B cell (primary cell): ENCODE measurements around the gene PLPPR3. TPM values are rescaled to one million over a fixed set of nuclear protein-coding genes. Genes with fewer than 3 reads are reported as not detected.

Experiments used
- ATAC-seq: fragments of 200-7000 bp; cut with Tn5 transposase; one replicate; pipeline ENCODE4 v1.10.0; 2021; ENCODE audit warnings: low read depth, mild to moderate bottlenecking, moderate number of reproducible peaks, moderate library complexity
- CTCF ChIA-PET: fragments of 350-600 bp; sonication (Branson Sonifier 250); formaldehyde crosslinking; loops from one replicate; lab custom pipeline; 2021; ENCODE audit warnings: antibody characterized with exemption, inconsistent platforms; lab: Charles Lee
- POLR2A ChIA-PET: fragments of 350-600 bp; sonication (Branson Sonifier 250); formaldehyde crosslinking; loops from one replicate; lab custom pipeline; 2021; ENCODE audit warnings: antibody characterized with exemption; lab: Charles Lee
- DNase-seq: peaks from one replicate; pipeline ENCODE4 v3.0.0; 2013
- H2AFZ ChIP-seq: 2 replicates; pipeline ENCODE4 v1.6.1; 2012; ENCODE audit warnings: mild to moderate bottlenecking, low read depth, low read length; ENCODE audit not compliant: insufficient read depth, poor library complexity, severe bottlenecking
- H3K27ac ChIP-seq, 2 donors: 1 replicate in 1 of 2; 2 replicates in 1 of 2; pipeline ENCODE4 v1.5.1; 2012 to 2013; ENCODE audit warnings: low read length in 2 of 2, mild to moderate bottlenecking in 2 of 2, moderate library complexity in 1 of 2
- H3K27me3 ChIP-seq, 4 experiments: fragments of 200-600 bp in 1 of 4; sonication (generic) in 1 of 4; replicated peaks in 1 of 4; 1 replicate in 2 of 4; 2 replicates in 2 of 4; pipeline versions ENCODE4 v1.6.1 to v1.7.0; 2013 to 2016; ENCODE audit warnings: low read length in 3 of 4, mild to moderate bottlenecking in 2 of 4, mixed read lengths in 1 of 4, moderate library complexity in 1 of 4; ENCODE audit not compliant: insufficient read depth in 4 of 4, control insufficient read depth in 3 of 4; ENCODE audit errors: control extremely low read depth in 1 of 4
- H3K36me3 ChIP-seq, 2 experiments: replicated peaks in 1 of 2; 1 replicate in 1 of 2; 2 replicates in 1 of 2; pipeline versions ENCODE4 v1.6.1 to v1.7.1; 2013; ENCODE audit warnings: low read length in 1 of 2; ENCODE audit not compliant: insufficient read depth in 2 of 2, control insufficient read depth in 1 of 2; ENCODE audit errors: control extremely low read depth in 1 of 2, extremely low read depth in 1 of 2
- H3K4me1 ChIP-seq, 2 donors: fragments of 200-600 bp in 1 of 2; sonication (generic) in 1 of 2; 1 replicate in 1 of 2; 2 replicates in 1 of 2; pipeline versions ENCODE4 v1.5.1 to v1.6.1; 2013 to 2017; ENCODE audit warnings: low read length in 2 of 2; ENCODE audit not compliant: control insufficient read depth in 2 of 2, insufficient read depth in 2 of 2
- H3K4me2 ChIP-seq: replicated peaks from 2 replicates; pipeline ENCODE3; 2012; ENCODE audit warnings: mild to moderate bottlenecking, low read depth, low read length; ENCODE audit not compliant: poor library complexity, severe bottlenecking
- H3K4me3 ChIP-seq, 5 experiments: fragments of 200-600 bp in 1 of 5; sonication (generic) in 1 of 5; 1 replicate in 3 of 5; 2 replicates in 2 of 5; pipeline versions ENCODE4 v1.5.1 to v1.7.0; 2011 to 2016; ENCODE audit warnings: low read length in 4 of 5, mild to moderate bottlenecking in 4 of 5, low read depth in 2 of 5, control low read depth in 1 of 5, moderate library complexity in 1 of 5; ENCODE audit not compliant: insufficient read depth in 1 of 5; ENCODE audit errors: control extremely low read depth in 1 of 5, extremely low read depth in 1 of 5
- H3K79me2 ChIP-seq: fragments of 200-600 bp; sonication (generic); one replicate; pipeline ENCODE4 v1.6.0; 2016; ENCODE audit warnings: low read length; ENCODE audit not compliant: control insufficient read depth, insufficient read depth
- H3K9ac ChIP-seq: fragments of 200-600 bp; sonication (generic); 2 replicates; pipeline ENCODE4 v1.6.1; 2017; ENCODE audit warnings: mild to moderate bottlenecking, low read length, moderate library complexity
- H3K9me3 ChIP-seq, 3 donors: one replicate each; pipeline versions ENCODE4 v1.6.1 to v1.7.1; 2013; ENCODE audit warnings: low read length in 2 of 3; ENCODE audit not compliant: control insufficient read depth in 2 of 3, insufficient read depth in 1 of 3; ENCODE audit errors: control extremely low read depth in 1 of 3
- H4K20me1 ChIP-seq: 2 replicates; pipeline ENCODE4 v1.6.0; 2012; ENCODE audit warnings: mild to moderate bottlenecking, low read length; ENCODE audit not compliant: insufficient read depth, control insufficient read depth, poor library complexity, severe bottlenecking
- H3K27ac Mint-ChIP-seq: one replicate; pipeline ENCODE4 v1.8.0; 2021; ENCODE audit warnings: mixed read lengths
- H3K27me3 Mint-ChIP-seq: one replicate; pipeline ENCODE4 v1.8.0; 2021; ENCODE audit warnings: mixed read lengths
- H3K4me1 Mint-ChIP-seq: one replicate; pipeline ENCODE4 v1.8.0; 2021; ENCODE audit warnings: mixed read lengths
- H3K4me3 Mint-ChIP-seq: one replicate; pipeline ENCODE4 v1.8.0; 2021; ENCODE audit warnings: mixed read lengths
- H3K9me3 Mint-ChIP-seq: one replicate; pipeline ENCODE4 v1.8.0; 2022; ENCODE audit warnings: mixed read lengths; ENCODE audit not compliant: insufficient read depth
- CTCF ChIP-seq: fragments of 200-600 bp; IDR thresholded peaks from one replicate; pipeline ENCODE4 v1.8.0; 2022; ENCODE audit warnings: antibody characterized with exemption, mild to moderate bottlenecking
- EZH2 ChIP-seq: IDR thresholded peaks from 2 replicates; pipeline ENCODE4 v1.6.1; 2012; ENCODE audit warnings: borderline replicate concordance, low read depth, mild to moderate bottlenecking, moderate library complexity, low read length; ENCODE audit not compliant: insufficient read depth, poor library complexity, severe bottlenecking
- WGBS: methylation state at CpG from one replicate; pipeline ENCODE4 v1.1.5; 2013; ENCODE audit warnings: missing lambda C conversion rate; ENCODE audit not compliant: insufficient coverage; 5-methylcytosine and 5-hydroxymethylcytosine counted together
- intact Hi-C: fragments of 100-400 bp; cut with micrococcal nuclease; formaldehyde crosslinking; loops from one replicate; pipeline ENCODE4 v1.10.0; 2022
- polyA plus RNA-seq: library from polyadenylated mRNA; depleted of rRNA; stranded (reverse); fragments of >200 nt; gene quantifications from 2 replicates; pipeline ENCODE4 v1.2.3, GENCODE V29; 2012
- total RNA-seq, 2 donors: library from RNA; stranded (reverse); fragments of 120-200 nt in 1 of 2; gene quantifications; 1 replicate in 1 of 2; 2 replicates in 1 of 2; pipeline versions ENCODE4 v1.2.3 to v1.2.4, GENCODE V29; 2013 to 2022

The PLPPR3 gene
- total and polyA plus RNA-seq, 2 donors (not counting 1 experiment from before 2014, with no cell fraction given) = not detected

- ATAC-seq = no peak
- no peak overlapping the region for H3K4me3 Mint-ChIP-seq
- TF ChIP-seq CTCF = no peak
- TF ChIP-seq EZH2 = no peak
- H3K27ac Mint-ChIP-seq = no peak overlapping the region
- no peak for DNase-seq
- Histone ChIP-seq H3K4me3 (no peak overlapping the region), H3K9ac (no peak overlapping the region), H3K4me1 (peaks cover 0 to 4% of the 10 kb centered on the region in 2 donors), H2AFZ (no peak overlapping the region), H4K20me1 (no peaks in the 10 kb centered on the region), H3K79me2 (no peaks in the 10 kb centered on the region), H3K27ac (no peak overlapping the region), H3K36me3 (no peaks in the 10 kb centered on the region), H3K9me3 (peaks cover 0 to 6% (median 0%) of the 10 kb centered on the region in 3 donors), H3K27me3 (peaks cover 0 to 33% (median 9%) of the 10 kb centered on the region in 4 experiments), H3K4me2 (no peak overlapping the region)
- H3K27me3 Mint-ChIP-seq = peaks cover 7% of the 10 kb centered on the region
- peaks cover 2% of the 10 kb centered on the region for H3K4me1 Mint-ChIP-seq
- 81% methylated on average over 15 of the region's 15 CpGs for WGBS
- intact Hi-C loops = no loop called here
- ChIA-PET CTCF (no interaction called here), POLR2A (no interaction called here)
- H3K9me3 Mint-ChIP-seq = no peaks in the 10 kb centered on the region
Observed at GRCh38 chr19:824885-825284, 3.1 kb upstream of the PLPPR3 start.

DNA sequence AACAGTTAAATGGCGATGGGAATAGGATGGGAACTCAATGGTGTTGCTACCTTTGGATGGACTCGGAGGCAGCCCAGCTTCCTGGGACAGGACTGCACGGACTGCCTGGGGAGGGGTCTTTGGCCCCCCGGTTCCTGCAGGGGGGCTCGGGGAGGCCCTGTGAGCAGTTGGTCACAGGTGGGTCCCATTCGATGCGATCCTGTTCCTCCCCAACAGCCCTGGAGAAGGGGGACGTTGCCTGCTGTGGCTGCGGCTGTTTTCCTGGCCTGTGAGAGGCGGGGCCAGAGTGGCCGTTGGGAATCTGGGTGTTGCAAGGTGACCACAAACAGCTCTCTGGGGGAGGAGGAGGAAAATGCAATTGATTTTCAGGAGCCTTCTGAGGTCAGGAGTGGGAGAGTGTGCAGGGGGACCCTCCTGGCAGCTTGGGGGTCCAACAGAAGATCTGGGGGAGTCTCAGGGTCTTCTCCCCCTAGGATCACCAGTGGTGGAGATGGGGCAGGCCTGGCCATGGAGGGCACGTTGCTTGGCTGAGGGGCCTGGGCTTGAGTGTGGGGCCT lies 1.9 kb upstream of the PLPPR3 start:
- no peak for ATAC-seq
- Histone ChIP-seq H3K27ac (no peak overlapping the region), H3K4me3 (no peak overlapping the region), H3K27me3 (peaks cover 0 to 33% (median 8%) of the 10 kb centered on the region in 4 experiments), H3K4me1 (peaks cover 0 to 4% of the 10 kb centered on the region in 2 donors), H2AFZ (no peak overlapping the region), H3K9me3 (peaks cover 0 to 2% (median 0%) of the 10 kb centered on the region in 3 donors), H3K79me2 (no peaks in the 10 kb centered on the region), H3K36me3 (no peaks in the 10 kb centered on the region), H3K4me2 (no peak overlapping the region), H4K20me1 (no peaks in the 10 kb centered on the region), H3K9ac (no peak overlapping the region)
- H3K27ac Mint-ChIP-seq = no peak overlapping the region
- POLR2A ChIA-PET = no interaction called here
- H3K4me1 Mint-ChIP-seq = peaks cover 2% of the 10 kb centered on the region
- 69% methylated on average over 10 of the region's 12 CpGs for WGBS
- no peak overlapping the region for H3K4me3 Mint-ChIP-seq
- CTCF ChIA-PET = no interaction called here
- DNase-seq = peak; percentile 15
- H3K27me3 Mint-ChIP-seq = peaks cover 7% of the 10 kb centered on the region
- H3K9me3 Mint-ChIP-seq = no peaks in the 10 kb centered on the region
- intact Hi-C loops = no loop called here
- TF ChIP-seq CTCF (no peak), EZH2 (no peak)
